Kidney (tissue), 22 donors: ENCODE results near the gene TEX19. TPM values are rescaled to one million over a fixed set of nuclear protein-coding genes. Genes with fewer than 3 reads are reported as not detected.

Experiments
- DNase-seq, 5 donors: peaks; one replicate each; pipeline ENCODE4 v3.0.0-alpha.2; 2013 to 2020
- FAIRE-seq: peaks from 2 replicates; lab custom pipeline; 2012; peaks lifted over from hg19 to GRCh38; lab: Jason Lieb, UNC
- H3K27ac ChIP-seq, 2 donors: one replicate each; pipeline ENCODE4 v1.7.0; 2013; ENCODE audit warnings: low read depth in 2 of 2, low read length in 2 of 2, inconsistent platforms in 1 of 2
- H3K27me3 ChIP-seq: one replicate; pipeline ENCODE4 v1.7.1; 2013; ENCODE audit warnings: low read length, inconsistent platforms; ENCODE audit not compliant: control insufficient read depth, insufficient read depth
- H3K36me3 ChIP-seq, 3 donors: one replicate each; pipeline versions ENCODE4 v1.7.0 to v1.7.1; 2013; ENCODE audit warnings: low read length in 3 of 3, control low read depth in 1 of 3, inconsistent platforms in 1 of 3; ENCODE audit not compliant: insufficient read depth in 3 of 3, control insufficient read depth in 2 of 3
- H3K4me1 ChIP-seq, 3 donors: one replicate each; pipeline versions ENCODE4 v1.7.0 to v1.7.1; 2013; ENCODE audit warnings: low read length in 3 of 3, inconsistent platforms in 1 of 3, low read depth in 1 of 3; ENCODE audit not compliant: control insufficient read depth in 2 of 3, insufficient read depth in 2 of 3
- H3K4me3 ChIP-seq, 3 donors: one replicate each; pipeline versions ENCODE4 v1.7.0 to v1.8.1; 2013; ENCODE audit warnings: low read length in 3 of 3, control low read depth in 1 of 3, inconsistent platforms in 1 of 3
- H3K9ac ChIP-seq, 3 donors: one replicate each; pipeline versions ENCODE4 v1.7.0 to v1.7.1; 2013; ENCODE audit warnings: low read length in 3 of 3, control low read depth in 1 of 3, inconsistent platforms in 1 of 3
- H3K9me3 ChIP-seq, 3 donors: one replicate each; pipeline versions ENCODE4 v1.7.0 to v1.7.1; 2013; ENCODE audit warnings: low read length in 3 of 3, control low read depth in 1 of 3, inconsistent platforms in 1 of 3; ENCODE audit not compliant: control insufficient read depth in 2 of 3, insufficient read depth in 1 of 3
- CTCF ChIP-seq: IDR thresholded peaks from 3 replicates; pipeline ENCODE4 v1.5.1; 2012; ENCODE audit warnings: mild to moderate bottlenecking, moderate library complexity, borderline replicate concordance; ENCODE audit not compliant: insufficient read depth; ENCODE audit errors: extremely low read depth
- intact Hi-C: fragments of 100-400 bp; cut with DNase I; formaldehyde crosslinking; loops from one replicate; pipeline ENCODE4 v1.11.1; 2022
- long read RNA-seq, 10 donors: library from polyadenylated mRNA in 1 of 10; unstranded in 1 of 10; transcript quantifications; one replicate each; pipeline ENCODE4 v2.0.0 and lab custom pipeline, GENCODE V29; 2021 to 2026
- polyA plus RNA-seq: library from polyadenylated mRNA; stranded (reverse); fragments of 350-450 nt; fragmentation: Illumina TruSeq; extraction: RNeasy Lipid Tissue Mini Kit (QIAGEN cat#74804); gene quantifications from one replicate; pipeline ENCODE4 v1.2.3, GENCODE V29; 2014; ENCODE audit warnings: low read depth, low replicate concordance; ENCODE audit not compliant: insufficient read depth
- total RNA-seq: library from RNA; stranded (reverse); fragmentation: NEBNext Ultra II Directional; extraction: Animal tissue kit (Norgen Biotek cat#: 25700); gene quantifications from one replicate; pipeline ENCODE4 v1.2.1, GENCODE V29; 2021
- donor health status: control.
- donor health status: control.
- donor health status: control.
- donor health status: control.
- donor health status: control.
- donor health status: DM: yes; HTN: yes; CAD: no.
- donor health status: Normal renal cell carcinoma (clear cell type).

TEX19 gene
- total RNA-seq (not detected), polyA plus RNA-seq (not detected)
- long read RNA-seq, donor 1, result 0 reads
- long read RNA-seq, donor 2, result 0 reads
- long read RNA-seq, donor 3, result 0 reads
- long read RNA-seq, donor 4, result 0 reads
- long read RNA-seq, donor 5, result 0 reads
- long read RNA-seq, donor 6, result 0 reads
- long read RNA-seq, donor 7, result 0 reads
- long read RNA-seq, donor 8, result 0 reads
- long read RNA-seq, donor 9, result 0 reads
- long read RNA-seq, donor 10, result 0 reads

DNA sequence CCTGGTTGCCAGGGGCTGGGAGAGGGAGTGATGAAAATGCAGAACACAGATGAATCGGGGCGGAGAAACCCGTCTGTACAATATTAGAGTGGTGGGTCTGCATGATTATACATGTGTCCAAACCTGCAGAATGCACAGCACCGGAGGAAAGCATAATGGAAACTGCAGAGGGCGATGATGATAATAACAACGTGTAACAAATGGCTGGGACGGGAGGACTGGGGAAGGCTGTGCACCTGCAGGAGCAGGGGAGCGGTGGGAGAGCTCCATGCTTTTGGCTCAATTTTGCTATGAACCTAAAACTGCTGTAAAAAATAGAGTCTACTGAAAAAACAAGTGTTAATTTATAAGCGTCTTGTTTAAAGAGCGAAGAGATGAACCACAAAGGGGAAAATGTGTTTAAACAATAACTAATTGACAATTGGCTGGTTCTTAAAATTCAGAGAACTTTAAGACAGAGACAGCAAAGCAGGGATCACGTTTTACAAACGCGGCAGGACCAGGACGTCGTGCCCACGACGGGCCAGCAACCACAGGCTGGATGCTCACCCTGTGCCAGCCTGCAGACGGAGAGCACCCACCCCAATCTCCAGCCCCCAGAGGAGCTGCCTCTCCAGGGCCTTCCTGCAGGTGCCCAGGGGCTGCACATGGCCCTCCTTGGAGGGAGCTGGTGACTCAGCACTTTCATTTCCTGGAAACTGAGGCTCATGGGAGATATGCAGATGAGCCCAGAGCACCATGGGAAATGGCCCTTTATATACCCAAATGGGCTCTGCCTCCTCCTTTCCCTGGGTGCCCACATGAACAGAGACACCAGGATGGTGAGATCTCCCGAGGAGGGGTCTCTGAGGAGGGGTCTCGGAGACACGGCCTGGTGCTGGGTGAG is at the start of gene TEX19:
Gene TEX19, plus strand, starts transcription at position 783 of the 886 bp plus-strand sequence. CDS start 2,904 bp downstream, outside the sequence.
- Histone ChIP-seq H3K4me3 (no peak within 1 kb of the TSS), H3K9ac (no peak within 1 kb of the TSS), H3K4me1 (peaks cover 0 to 8% (median 0%) of the 10 kb centered on the region in 3 donors), H3K27ac (no peak within 1 kb of the TSS), H3K9me3 (no peaks in the 10 kb centered on the region), H3K27me3 (peaks cover 3% of the 10 kb centered on the region), H3K36me3 (no peaks in the 10 kb centered on the region)
- DNase-seq (no peak), FAIRE-seq (no peak)
- no peak for TF ChIP-seq CTCF
- intact Hi-C loops, result loop anchor here (5.0 to 10.0 kb wide), 2 partner anchors 189 to 416 kb away; no protein-coding TSS in a partner anchor

GRCh38 chr17:82309656-82310570 is 49.1 kb upstream of the TEX19 start:
- TF ChIP-seq CTCF, result no peak
- Histone ChIP-seq H3K9me3 (no peaks in the 10 kb centered on the region), H3K36me3 (no peaks in the 10 kb centered on the region), H3K4me1 (peaks cover 0 to 2% (median 0%) of the 10 kb centered on the region in 3 donors), H3K27me3 (no peaks in the 10 kb centered on the region), H3K4me3 (no peak overlapping the region), H3K27ac (no peak overlapping the region), H3K9ac (no peak overlapping the region)
- no peak for FAIRE-seq
- intact Hi-C loops, result no loop called here
- peak in 1 of 5 donors; percentile 74 for DNase-seq

DNA sequence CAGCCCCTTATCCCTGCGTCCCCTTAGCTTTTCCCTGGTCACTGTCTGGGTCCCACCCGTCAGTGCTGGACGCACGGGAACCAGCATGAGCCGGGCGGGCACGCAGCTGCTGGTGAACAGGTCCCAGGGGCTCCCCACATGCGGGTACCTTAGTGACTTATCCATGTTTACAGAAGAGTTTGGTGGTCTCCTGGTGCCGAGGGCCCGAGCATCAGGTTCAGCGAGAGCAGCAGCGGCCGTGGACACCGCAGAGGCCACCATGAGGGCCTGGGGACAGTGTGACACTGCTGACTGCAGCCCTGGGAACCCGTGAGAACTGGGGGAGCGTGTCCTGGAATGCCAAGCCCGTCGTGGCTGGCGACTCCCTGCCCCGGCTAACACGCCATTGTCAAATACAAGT is 48.2 kb upstream of the TEX19 start:
- TF ChIP-seq CTCF, result no peak
- DNase-seq (peak in 1 of 5 donors; percentile 67), FAIRE-seq (no peak)
- H3K27me3 ChIP-seq, result no peaks in the 10 kb centered on the region
- peaks cover 0 to 2% (median 0%) of the 10 kb centered on the region in 3 donors for H3K4me1 ChIP-seq
- H3K4me3 ChIP-seq, result no peak overlapping the region
- H3K9me3 ChIP-seq, result no peaks in the 10 kb centered on the region
- H3K36me3 ChIP-seq, result no peaks in the 10 kb centered on the region
- intact Hi-C loops, result no loop called here
- H3K9ac ChIP-seq, result no peak overlapping the region
- H3K27ac ChIP-seq, result no peak overlapping the region
